Mucosa of rectum (tissue), 2 donors: Measurements from ENCODE around the gene EIF4G1.
"Not testable (repeated sequence)": the region's sequence is repeated elsewhere in the genome, so short reads cannot be mapped to it uniquely, and the experiment has no call there.

Source experiments
- H3K27ac ChIP-seq, 2 donors: one replicate each; pipeline ENCODE4 v1.7.0; 2013; ENCODE audit warnings: inconsistent platforms in 2 of 2, low read depth in 2 of 2, low read length in 2 of 2
- H3K27me3 ChIP-seq, 2 donors: one replicate each; pipeline ENCODE4 v1.7.0; 2013; ENCODE audit warnings: low read length in 2 of 2; ENCODE audit not compliant: control insufficient read depth in 2 of 2, insufficient read depth in 2 of 2
- H3K36me3 ChIP-seq, 2 donors: one replicate each; pipeline ENCODE4 v1.7.0; 2013; ENCODE audit warnings: low read length in 2 of 2; ENCODE audit not compliant: control insufficient read depth in 2 of 2, insufficient read depth in 2 of 2
- H3K4me1 ChIP-seq, 2 donors: one replicate each; pipeline ENCODE4 v1.7.0; 2013; ENCODE audit warnings: low read length in 2 of 2, mild to moderate bottlenecking in 1 of 2; ENCODE audit not compliant: control insufficient read depth in 2 of 2, insufficient read depth in 2 of 2
- H3K4me3 ChIP-seq, 2 donors: one replicate each; pipeline ENCODE4 v1.7.0; 2013; ENCODE audit warnings: low read length in 2 of 2
- H3K9ac ChIP-seq, 2 donors: one replicate each; pipeline ENCODE4 v1.7.0; 2013; ENCODE audit warnings: low read length in 2 of 2, low read depth in 1 of 2, mild to moderate bottlenecking in 1 of 2
- H3K9me3 ChIP-seq, 2 donors: one replicate each; pipeline ENCODE4 v1.7.0; 2013; ENCODE audit warnings: low read length in 2 of 2; ENCODE audit not compliant: control insufficient read depth in 2 of 2
- donor health status: healthy.
- donor health status: Normal muscosa, but diverticular disease.

The EIF4G1 gene

GRCh38 chr3:184339001-184339400 lies 24.6 kb downstream of the EIF4G1 start:
- no peaks in the 10 kb centered on the region for H3K9me3 ChIP-seq
- peaks cover 22 to 25% of the 10 kb centered on the region in 2 donors for H3K4me1 ChIP-seq
- no peaks in the 10 kb centered on the region for H3K27me3 ChIP-seq
- H3K36me3 ChIP-seq, result peaks cover 22 to 29% of the 10 kb centered on the region in 2 donors
- H3K4me3 ChIP-seq, result peak overlapping the region in 1 of 2 donors; percentile 7
- H3K9ac ChIP-seq, result no peak overlapping the region
- H3K27ac ChIP-seq, result no peak overlapping the region

GRCh38 chr3:184339451-184340135 lies 25.2 kb downstream of the EIF4G1 start:
- H3K4me3 ChIP-seq, H3K9me3 ChIP-seq, H3K27ac ChIP-seq: not testable (repeated sequence)

GRCh38 chr3:184341925-184342324 lies 27.5 kb downstream of the EIF4G1 start:
- H3K27ac ChIP-seq, result no peak overlapping the region
- H3K9me3 ChIP-seq, result no peaks in the 10 kb centered on the region
- H3K4me3 ChIP-seq, result no peak overlapping the region
- no peaks in the 10 kb centered on the region for H3K27me3 ChIP-seq
- peaks cover 21 to 22% of the 10 kb centered on the region in 2 donors for H3K36me3 ChIP-seq
- H3K4me1 ChIP-seq, result peaks cover 16 to 30% of the 10 kb centered on the region in 2 donors
- H3K9ac ChIP-seq, result no peak overlapping the region

More at GRCh38 chr3:184339451-184340135, 25.2 kb downstream of the EIF4G1 start:
- Histone ChIP-seq H3K4me1 (peaks cover 22 to 25% of the 10 kb centered on the region in 2 donors), H3K36me3 (peaks cover 22 to 24% of the 10 kb centered on the region in 2 donors)
- not testable (repeated sequence) for H3K27me3 ChIP-seq, H3K9ac ChIP-seq

- no peaks in the 10 kb centered on the region for H3K27me3 ChIP-seq
- no peaks in the 10 kb centered on the region for H3K9me3 ChIP-seq
- no peak overlapping the region for H3K27ac ChIP-seq
- no peak overlapping the region for H3K4me3 ChIP-seq
- peaks cover 6 to 16% of the 10 kb centered on the region in 2 donors for H3K4me1 ChIP-seq
- peaks cover 22 to 24% of the 10 kb centered on the region in 2 donors for H3K36me3 ChIP-seq
- no peak overlapping the region for H3K9ac ChIP-seq
Observed at GRCh38 chr3:184343200-184343876, 28.9 kb downstream of the EIF4G1 start.

DNA sequence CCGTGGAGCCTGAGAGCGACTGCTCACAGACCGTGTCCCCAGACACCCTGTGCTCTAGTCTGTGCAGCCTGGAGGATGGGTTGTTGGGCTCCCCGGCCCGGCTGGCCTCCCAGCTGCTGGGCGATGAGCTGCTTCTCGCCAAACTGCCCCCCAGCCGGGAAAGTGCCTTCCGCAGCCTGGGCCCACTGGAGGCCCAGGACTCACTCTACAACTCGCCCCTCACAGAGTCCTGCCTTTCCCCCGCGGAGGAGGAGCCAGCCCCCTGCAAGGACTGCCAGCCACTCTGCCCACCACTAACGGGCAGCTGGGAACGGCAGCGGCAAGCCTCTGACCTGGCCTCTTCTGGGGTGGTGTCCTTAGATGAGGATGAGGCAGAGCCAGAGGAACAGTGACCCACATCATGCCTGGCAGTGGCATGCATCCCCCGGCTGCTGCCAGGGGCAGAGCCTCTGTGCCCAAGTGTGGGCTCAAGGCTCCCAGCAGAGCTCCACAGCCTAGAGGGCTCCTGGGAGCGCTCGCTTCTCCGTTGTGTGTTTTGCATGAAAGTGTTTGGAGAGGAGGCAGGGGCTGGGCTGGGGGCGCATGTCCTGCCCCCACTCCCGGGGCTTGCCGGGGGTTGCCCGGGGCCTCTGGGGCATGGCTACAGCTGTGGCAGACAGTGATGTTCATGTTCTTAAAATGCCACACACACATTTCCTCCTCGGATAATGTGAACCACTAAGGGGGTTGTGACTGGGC lies 30.3 kb downstream of the EIF4G1 start:
- H3K27ac ChIP-seq, result no peak overlapping the region
- peaks cover 6 to 16% of the 10 kb centered on the region in 2 donors for H3K4me1 ChIP-seq
- H3K9me3 ChIP-seq, result no peaks in the 10 kb centered on the region
- no peak overlapping the region for H3K4me3 ChIP-seq
- no peak overlapping the region for H3K9ac ChIP-seq
- H3K27me3 ChIP-seq, result no peaks in the 10 kb centered on the region
- H3K36me3 ChIP-seq, result peaks cover 22 to 24% of the 10 kb centered on the region in 2 donors

DNA sequence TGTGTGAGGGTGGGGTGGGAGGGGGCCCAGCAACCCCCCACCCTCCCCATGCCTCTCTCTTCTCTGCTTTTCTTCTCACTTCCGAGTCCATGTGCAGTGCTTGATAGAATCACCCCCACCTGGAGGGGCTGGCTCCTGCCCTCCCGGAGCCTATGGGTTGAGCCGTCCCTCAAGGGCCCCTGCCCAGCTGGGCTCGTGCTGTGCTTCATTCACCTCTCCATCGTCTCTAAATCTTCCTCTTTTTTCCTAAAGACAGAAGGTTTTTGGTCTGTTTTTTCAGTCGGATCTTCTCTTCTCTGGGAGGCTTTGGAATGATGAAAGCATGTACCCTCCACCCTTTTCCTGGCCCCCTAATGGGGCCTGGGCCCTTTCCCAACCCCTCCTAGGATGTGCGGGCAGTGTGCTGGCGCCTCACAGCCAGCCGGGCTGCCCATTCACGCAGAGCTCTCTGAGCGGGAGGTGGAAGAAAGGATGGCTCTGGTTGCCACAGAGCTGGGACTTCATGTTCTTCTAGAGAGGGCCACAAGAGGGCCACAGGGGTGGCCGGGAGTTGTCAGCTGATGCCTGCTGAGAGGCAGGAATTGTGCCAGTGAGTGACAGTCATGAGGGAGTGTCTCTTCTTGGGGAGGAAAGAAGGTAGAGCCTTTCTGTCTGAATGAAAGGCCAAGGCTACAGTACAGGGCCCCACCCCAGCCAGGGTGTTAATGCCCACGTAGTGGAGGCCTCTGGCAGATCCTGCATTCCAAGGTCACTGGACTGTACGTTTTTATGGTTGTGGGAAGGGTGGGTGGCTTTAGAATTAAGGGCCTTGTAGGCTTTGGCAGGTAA lies 31.1 kb downstream of the EIF4G1 start:
- Histone ChIP-seq H3K9ac (peak overlapping the region in 1 of 2 donors; percentile 52), H3K4me3 (no peak overlapping the region), H3K4me1 (peaks cover 6 to 16% of the 10 kb centered on the region in 2 donors), H3K27ac (peak overlapping the region; percentile 66 to 87), H3K9me3 (no peaks in the 10 kb centered on the region), H3K36me3 (peaks cover 22 to 24% of the 10 kb centered on the region in 2 donors), H3K27me3 (no peaks in the 10 kb centered on the region)

DNA sequence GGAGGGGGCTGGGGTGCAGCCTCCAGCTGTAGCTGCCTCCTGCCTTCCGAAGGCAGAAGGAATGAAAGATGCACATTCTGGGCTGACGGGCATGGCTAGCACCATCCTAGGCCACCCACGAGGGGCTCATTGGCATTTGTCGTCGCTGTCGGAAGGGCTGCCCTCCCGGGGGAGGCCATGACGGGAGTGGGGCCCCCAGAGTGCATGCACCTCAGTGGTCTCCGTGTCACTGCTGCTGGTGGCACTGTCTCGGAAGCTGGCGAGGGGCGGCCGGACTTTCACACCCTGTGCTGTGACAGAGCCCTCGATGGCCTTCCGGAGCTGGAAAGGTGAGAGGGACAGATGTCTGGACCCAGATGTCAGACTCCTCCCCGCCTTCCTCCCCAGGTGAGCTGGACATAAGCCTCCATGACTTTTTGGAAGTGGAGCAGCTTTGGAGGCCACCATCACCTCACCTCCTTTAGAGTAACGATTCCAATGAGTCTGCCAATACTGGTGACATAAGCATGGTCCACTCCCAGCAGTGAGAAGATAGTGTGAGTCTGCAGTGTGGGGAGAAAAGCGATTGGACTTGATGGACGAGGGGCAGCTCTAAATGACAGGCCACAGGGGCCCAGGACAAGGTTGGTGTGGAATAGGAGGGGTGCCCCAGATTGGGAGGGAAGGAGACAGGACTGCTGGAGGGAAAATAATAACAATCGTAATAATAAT lies 32.2 kb downstream of the EIF4G1 start:
- Histone ChIP-seq H3K4me1 (peaks cover 11 to 26% of the 10 kb centered on the region in 2 donors), H3K27me3 (no peaks in the 10 kb centered on the region), H3K36me3 (peaks cover 23 to 28% of the 10 kb centered on the region in 2 donors), H3K9ac (peak overlapping the region in 1 of 2 donors; percentile 52), H3K4me3 (no peak overlapping the region), H3K27ac (peak overlapping the region; percentile 66 to 87), H3K9me3 (no peaks in the 10 kb centered on the region)

DNA sequence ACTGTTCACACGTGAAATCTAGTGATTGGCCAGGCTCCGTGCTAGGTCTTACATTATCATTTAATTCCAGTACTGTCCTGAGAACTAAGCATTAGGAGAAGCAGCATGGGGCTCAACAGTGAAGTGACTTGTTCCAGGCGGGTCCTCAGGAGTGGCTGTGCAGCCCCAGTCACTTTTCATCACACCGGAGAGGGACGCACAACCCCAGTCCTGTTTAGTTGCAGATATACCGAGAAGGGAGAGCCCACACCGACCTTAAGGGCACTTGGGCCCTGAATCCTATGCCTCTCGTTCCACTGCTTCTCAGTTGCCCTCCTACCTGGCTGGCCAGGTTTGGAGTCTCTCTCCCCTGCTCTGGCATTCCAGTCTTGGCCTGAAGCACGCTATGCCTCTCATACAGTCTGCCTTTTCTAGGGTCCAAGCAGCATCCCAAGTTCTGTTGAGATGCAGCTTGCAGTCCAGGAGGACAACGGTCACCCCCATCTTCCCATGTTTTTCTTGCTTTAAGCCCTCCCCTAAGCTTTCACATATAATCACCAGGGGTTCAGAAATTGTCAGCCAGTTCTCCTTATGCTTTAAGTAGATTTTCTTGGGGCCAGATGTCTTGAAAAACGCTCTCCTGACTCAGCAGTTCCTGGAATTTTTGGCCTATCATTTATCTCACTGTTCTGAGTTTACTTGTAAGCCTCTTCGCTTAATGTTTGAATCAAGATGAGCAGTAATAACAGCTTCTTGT lies 33.1 kb downstream of the EIF4G1 start:
- Histone ChIP-seq H3K9ac (no peak overlapping the region), H3K36me3 (peaks cover 17 to 23% of the 10 kb centered on the region in 2 donors), H3K9me3 (no peaks in the 10 kb centered on the region), H3K27ac (peak overlapping the region in 1 of 2 donors; percentile 66), H3K4me3 (no peak overlapping the region), H3K4me1 (peaks cover 19 to 33% of the 10 kb centered on the region in 2 donors), H3K27me3 (no peaks in the 10 kb centered on the region)

- Histone ChIP-seq H3K27ac (no peak overlapping the region), H3K27me3 (no peaks in the 10 kb centered on the region), H3K9me3 (no peaks in the 10 kb centered on the region), H3K4me1 (peaks cover 22 to 39% of the 10 kb centered on the region in 2 donors), H3K36me3 (peaks cover 13 to 22% of the 10 kb centered on the region in 2 donors), H3K9ac (no peak overlapping the region), H3K4me3 (no peak overlapping the region)
Observed at GRCh38 chr3:184348057-184348382, 33.6 kb downstream of the EIF4G1 start.
